BE2C (cell line): ENCODE results near the gene APIP.

Experiments used
- DNase-seq: peaks from one replicate; pipeline ENCODE4 v3.0.0-alpha.2; 2020
- H3K27me3 ChIP-seq: fragments of 250-450 bp; sonication (Bioruptor Pico); 2 replicates; pipeline ENCODE4 v1.5.1; 2020; ENCODE audit warnings: mild to moderate bottlenecking
- H3K36me3 ChIP-seq: fragments of 250-450 bp; sonication (Bioruptor Pico); 2 replicates; pipeline ENCODE4 v1.5.1; 2020; ENCODE audit warnings: mild to moderate bottlenecking
- H3K4me1 ChIP-seq: fragments of 250-450 bp; sonication (Bioruptor Pico); 2 replicates; pipeline ENCODE4 v1.5.1; 2020
- H3K4me3 ChIP-seq: 2 replicates; pipeline ENCODE4 v1.5.1; 2011; ENCODE audit warnings: low read depth, low read length
- H3K9me3 ChIP-seq: fragments of 250-450 bp; sonication (Bioruptor Pico); 2 replicates; pipeline ENCODE4 v1.5.1; 2020
- CTCF ChIP-seq: IDR thresholded peaks from 2 replicates; pipeline ENCODE4 v1.5.1; 2012; ENCODE audit warnings: mild to moderate bottlenecking, low read depth, low read length

The APIP gene

DNA sequence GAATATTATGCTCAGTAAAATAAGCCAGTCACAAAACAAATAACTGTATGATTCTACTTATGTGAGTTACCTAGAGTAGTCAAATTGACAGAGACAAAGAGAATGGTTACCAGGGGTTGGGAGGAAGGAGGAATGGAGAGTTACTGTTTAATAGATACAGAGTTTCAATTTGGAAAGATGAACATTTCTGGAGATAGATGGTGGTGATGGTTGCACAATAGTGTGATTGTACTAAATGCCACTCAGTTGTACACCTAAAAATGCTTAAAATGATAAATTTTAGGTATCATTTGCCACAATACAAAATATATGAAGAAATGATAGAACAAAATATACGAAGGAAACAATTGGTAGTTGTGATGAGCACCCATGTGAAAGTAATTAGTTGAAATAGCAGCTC, 43.6 kb upstream of the APIP start:
- no peak overlapping the region for H3K4me3 ChIP-seq
- TF ChIP-seq CTCF: no peak
- no peaks in the 10 kb centered on the region for H3K9me3 ChIP-seq
- no peak for DNase-seq
- no peaks in the 10 kb centered on the region for H3K36me3 ChIP-seq
- peaks cover 4% of the 10 kb centered on the region; the same call in 1 of the 2 replicates for H3K4me1 ChIP-seq
- H3K27me3 ChIP-seq: no peaks in the 10 kb centered on the region

DNA sequence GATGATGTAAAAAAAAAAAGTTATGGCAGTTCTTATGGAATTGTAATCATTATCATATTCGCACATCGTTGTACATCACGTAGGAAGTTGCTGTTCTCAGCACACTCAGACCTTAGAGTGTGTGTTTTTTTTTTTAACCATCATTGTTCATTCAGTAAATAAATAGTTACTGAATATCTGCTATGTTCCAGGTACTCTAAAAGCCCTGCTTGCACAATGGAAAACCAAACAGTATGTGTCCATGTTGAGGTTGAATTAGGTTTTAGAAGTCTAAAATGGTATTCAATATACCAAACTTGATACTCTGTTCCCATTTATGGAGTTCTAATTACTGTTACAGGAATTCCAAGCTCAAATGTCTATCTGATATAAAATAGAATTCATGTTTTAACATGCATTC, 41.4 kb upstream of the APIP start:
- Histone ChIP-seq H3K27me3 (no peaks in the 10 kb centered on the region), H3K4me1 (peaks cover 4% of the 10 kb centered on the region; the same call in 1 of the 2 replicates), H3K4me3 (no peak overlapping the region), H3K9me3 (no peaks in the 10 kb centered on the region), H3K36me3 (no peaks in the 10 kb centered on the region)
- no peak for DNase-seq
- no peak for TF ChIP-seq CTCF

GRCh38 chr11:34957206-34957605, 41.0 kb upstream of the APIP start:
- TF ChIP-seq CTCF: no peak
- no peaks in the 10 kb centered on the region for H3K9me3 ChIP-seq
- DNase-seq: no peak
- peaks cover 4% of the 10 kb centered on the region; the same call in 1 of the 2 replicates for H3K4me1 ChIP-seq
- no peaks in the 10 kb centered on the region for H3K27me3 ChIP-seq
- H3K36me3 ChIP-seq: no peaks in the 10 kb centered on the region
- H3K4me3 ChIP-seq: no peak overlapping the region

GRCh38 chr11:34953955-34954354, 37.8 kb upstream of the APIP start:
- no peak for DNase-seq
- Histone ChIP-seq H3K9me3 (no peaks in the 10 kb centered on the region), H3K4me3 (no peak overlapping the region), H3K36me3 (no peaks in the 10 kb centered on the region), H3K4me1 (no peaks in the 10 kb centered on the region), H3K27me3 (no peaks in the 10 kb centered on the region)
- no peak for TF ChIP-seq CTCF

DNA sequence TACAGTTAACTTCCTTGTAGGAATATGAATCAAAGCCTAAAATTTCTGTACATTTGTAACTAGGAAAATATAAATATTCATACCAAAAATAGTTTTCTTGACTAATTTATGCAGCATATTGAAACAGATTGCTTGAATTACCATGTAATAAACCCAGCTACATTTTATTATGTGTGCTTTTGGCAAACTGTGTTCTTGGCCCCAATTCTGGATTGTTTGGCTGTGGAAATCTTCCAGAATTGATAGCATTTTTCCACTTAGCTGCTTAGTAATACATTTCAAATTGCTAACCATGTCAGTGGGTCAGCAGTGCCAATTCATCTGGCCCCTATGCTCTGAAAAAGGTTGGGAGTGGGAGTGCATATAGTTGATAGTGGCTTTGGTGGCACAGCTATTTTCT, 32.5 kb upstream of the APIP start:
- DNase-seq: no peak
- no peaks in the 10 kb centered on the region for H3K27me3 ChIP-seq
- no peak for TF ChIP-seq CTCF
- H3K9me3 ChIP-seq: no peaks in the 10 kb centered on the region
- no peaks in the 10 kb centered on the region for H3K4me1 ChIP-seq
- H3K36me3 ChIP-seq: no peaks in the 10 kb centered on the region
- H3K4me3 ChIP-seq: no peak overlapping the region

DNA sequence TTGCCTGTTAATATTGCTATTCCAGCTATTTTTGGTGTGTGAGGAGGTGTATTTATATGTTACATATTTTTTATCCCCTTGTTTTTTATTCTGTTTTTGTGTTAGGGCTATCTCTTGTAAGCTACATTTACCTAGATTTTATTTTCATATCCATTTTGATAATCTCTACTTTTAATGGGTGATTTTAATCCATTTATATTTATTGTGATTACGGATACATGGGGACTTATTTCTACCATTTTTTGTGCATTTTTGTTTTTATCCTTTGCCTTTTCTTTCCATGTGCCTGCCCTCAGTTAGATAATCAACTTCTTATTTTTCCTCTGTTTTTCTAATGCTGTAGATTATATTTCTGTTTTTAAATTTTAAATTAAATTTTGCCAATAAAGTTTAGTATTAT, 28.5 kb upstream of the APIP start:
- Histone ChIP-seq H3K36me3 (no peaks in the 10 kb centered on the region), H3K9me3 (no peaks in the 10 kb centered on the region), H3K4me3 (no peak overlapping the region), H3K4me1 (no peaks in the 10 kb centered on the region), H3K27me3 (no peaks in the 10 kb centered on the region)
- no peak for TF ChIP-seq CTCF
- no peak for DNase-seq
